K562 (cell line): ENCODE data around the gene DNAL4. TPM values are rescaled to one million over a fixed set of nuclear protein-coding genes. Genes with fewer than 3 reads are reported as not detected.
A peak's percentile ranks its signal among the peaks of the same experiment; 100 is the strongest.

ENCODE experiments used
- BRCA1 ChIP-seq, 2 experiments: fragments of 450-650 bp in 1 of 2; sonication (generic) in 1 of 2; formaldehyde crosslinking in 1 of 2; IDR thresholded peaks; 2 replicates each; pipeline versions ENCODE4 v1.5.0 to v1.6.1; 2017 to 2020; ENCODE audit warnings: mild to moderate bottlenecking in 1 of 2, missing genetic modification reagents in 1 of 2
- BRD4 ChIP-seq: fragments of 200-600 bp; sonication (generic); IDR thresholded peaks from 2 replicates; pipeline ENCODE4 v1.6.1; 2017; ENCODE audit warnings: inconsistent platforms
- DIDO1 ChIP-seq: fragments of 450-650 bp; IDR thresholded peaks from 2 replicates; pipeline ENCODE4 v1.6.1; 2016; ENCODE audit warnings: low read depth, missing biosample characterization, missing genetic modification characterization
- NR1H2 ChIP-seq: sonication (generic); formaldehyde crosslinking; IDR thresholded peaks from 2 replicates; pipeline ENCODE4 v1.4.0; 2020; ENCODE audit warnings: mild to moderate bottlenecking, missing genetic modification reagents
- POLR3A ChIP-seq: IDR thresholded peaks from 2 replicates; pipeline ENCODE4 v1.6.1; 2011; ENCODE audit warnings: borderline replicate concordance, mild to moderate bottlenecking, moderate library complexity; ENCODE audit not compliant: insufficient read length, insufficient read depth; ENCODE audit errors: extremely low read depth
- RAD21 ChIP-seq, 2 experiments: fragments of 250-450 bp in 1 of 2; fragments of 450-650 bp in 1 of 2; sonication (Bioruptor Pico) in 1 of 2; formaldehyde crosslinking in 1 of 2; IDR thresholded peaks in 1 of 2; conservative IDR thresholded peaks in 1 of 2; 2 replicates each; pipeline versions ENCODE4 v1.4.0 to v1.8.0; 2020 to 2022; ENCODE audit warnings: mild to moderate bottlenecking in 2 of 2, moderate library complexity in 1 of 2
- RBFOX2 ChIP-seq: fragments of 200-400 bp; formaldehyde crosslinking; IDR thresholded peaks from 2 replicates; pipeline ENCODE4 v1.6.1; 2017; ENCODE audit warnings: low read depth, mild to moderate bottlenecking, low read length, moderate library complexity
- SMAD4 ChIP-seq: fragments of 250-450 bp; sonication (Bioruptor Pico); conservative IDR thresholded peaks from 2 replicates; pipeline ENCODE4 v1.8.0; 2021; ENCODE audit warnings: inconsistent platforms, mild to moderate bottlenecking, moderate library complexity
- SUPT5H ChIP-seq: fragments of 450-650 bp; IDR thresholded peaks from 2 replicates; pipeline ENCODE4 v1.6.1; 2016
- TAF7 ChIP-seq: fragments of 450-650 bp; IDR thresholded peaks from 2 replicates; pipeline ENCODE4 v1.6.1; 2016; ENCODE audit warnings: missing genetic modification characterization, missing compliant biosample characterization
- TBL1XR1 ChIP-seq, 2 experiments: IDR thresholded peaks; 2 replicates each; pipeline ENCODE4 v1.6.1; 2012; ENCODE audit warnings: improper control_type of control experiment in 2 of 2, low read length in 2 of 2, mild to moderate bottlenecking in 1 of 2
- ZBTB1 ChIP-seq: sonication (generic); formaldehyde crosslinking; IDR thresholded peaks from 2 replicates; pipeline ENCODE4 v1.8.1; 2023; ENCODE audit warnings: missing genetic modification reagents, low read depth, mild to moderate bottlenecking, borderline replicate concordance
- ZBTB26 ChIP-seq: fragments of 450-650 bp; formaldehyde crosslinking; IDR thresholded peaks from 2 replicates; pipeline ENCODE4 v1.4.0; 2022; ENCODE audit warnings: missing genetic modification characterization
- ZBTB9 ChIP-seq: fragments of 450-650 bp; formaldehyde crosslinking; IDR thresholded peaks from 2 replicates; pipeline ENCODE4 v1.4.0; 2020; ENCODE audit warnings: mild to moderate bottlenecking, moderate library complexity
- ZNF12 ChIP-seq: sonication (generic); formaldehyde crosslinking; IDR thresholded peaks from 2 replicates; pipeline ENCODE4 v1.4.0; 2020; ENCODE audit warnings: mild to moderate bottlenecking, missing genetic modification reagents
- ZNF507 ChIP-seq: conservative IDR thresholded peaks from 2 replicates; pipeline ENCODE4 v1.6.1; 2017; ENCODE audit warnings: missing genetic modification characterization, missing compliant biosample characterization
- ZNF583 ChIP-seq: fragments of 250-450 bp; sonication (Bioruptor Pico); IDR thresholded peaks from 2 replicates; pipeline ENCODE4 v1.4.0; 2020
- ZNF668 ChIP-seq: fragments of 250-450 bp; sonication (Bioruptor Pico); IDR thresholded peaks from 2 replicates; pipeline ENCODE4 v1.8.0; 2022; ENCODE audit warnings: mild to moderate bottlenecking, inconsistent platforms
- polyA plus RNA-seq, 8 experiments: library from polyadenylated mRNA; depleted of rRNA in 4 of 8; stranded (reverse) in 5 of 8; unstranded in 3 of 8; fragments of >200 nt; fragmentation: Nextera tagmentation in 2 of 8; fragmentation: Illumina TruSeq in 1 of 8; extraction: Ambion mirVana in 2 of 8; extraction: Trizol in 1 of 8; gene quantifications; 2 replicates each; pipeline versions ENCODE4 v1.2.1 to v1.2.3, GENCODE V29; 2011 to 2014; ENCODE audit warnings: inconsistent platforms in 1 of 8, missing spikeins in 1 of 8
- total RNA-seq, 7 experiments: library from RNA; depleted of rRNA in 6 of 7; stranded (reverse); fragments of >200 nt in 6 of 7; fragmentation: Illumina TruSeq in 2 of 7; extraction: Trizol in 2 of 7; gene quantifications; 2 replicates each; pipeline versions ENCODE4 v1.2.1 to v1.2.3, GENCODE V29; 2011 to 2021; ENCODE audit warnings: low replicate concordance in 1 of 7
- TF ChIP-seq, protein P1 (sequence below): sonication (generic); formaldehyde crosslinking; IDR thresholded peaks from 2 replicates; pipeline ENCODE4 v1.9.0; 2022; ENCODE audit warnings: mild to moderate bottlenecking, missing genetic modification reagents
- TF ChIP-seq, protein P2 (sequence below): fragments of 450-650 bp; formaldehyde crosslinking; IDR thresholded peaks from 2 replicates; pipeline ENCODE4 v1.4.0; 2020; ENCODE audit warnings: mild to moderate bottlenecking, moderate library complexity
- TF ChIP-seq, protein P3 (sequence below): fragments of 450-650 bp; formaldehyde crosslinking; conservative IDR thresholded peaks from 2 replicates; pipeline ENCODE4 v1.4.0; 2022; ENCODE audit warnings: mild to moderate bottlenecking, missing genetic modification characterization
- TF ChIP-seq, protein P4 (sequence below): conservative IDR thresholded peaks from 2 replicates; pipeline ENCODE4 v1.6.1; 2011; ENCODE audit warnings: low read depth, mild to moderate bottlenecking, low read length; ENCODE audit not compliant: control insufficient read depth

DNAL4 gene
- total and polyA plus RNA-seq, 9 of the 15 experiments (the other 6 are each of a cell fraction or from before 2014, with no cell fraction given): 0.20 to 9.4 (median 5.2) TPM

DNA sequence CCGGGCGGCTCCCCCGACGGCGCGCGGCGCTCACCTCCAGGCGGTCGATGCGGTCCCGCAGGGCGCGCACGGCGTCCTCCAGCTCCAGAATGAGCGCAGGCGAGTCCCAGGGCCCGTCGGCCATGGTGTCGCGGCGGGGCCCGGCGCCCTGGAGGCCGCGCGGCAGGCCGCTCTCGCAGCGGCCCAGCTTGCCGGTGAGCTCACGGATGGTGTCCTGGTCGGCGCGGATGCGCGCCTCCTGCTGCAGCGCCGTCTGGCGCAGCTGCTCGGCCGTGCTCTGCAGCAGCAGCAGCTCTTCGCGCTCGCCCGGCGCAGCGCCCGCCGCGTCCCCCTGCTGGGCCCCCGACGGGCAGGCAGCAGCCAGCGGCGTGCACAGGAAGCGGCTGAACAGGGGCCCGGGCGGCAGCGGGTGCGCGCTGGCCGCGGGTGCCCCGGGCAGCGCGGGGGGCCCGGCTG, 49.3 kb upstream of the DNAL4 start (continued):
- TF ChIP-seq TBL1XR1 (IDR thresholded peaks at IDR 0.05; ENCODE audit: low read length in 2 of 2): no peak
- no peak for TF ChIP-seq SUPT5H
- no peak for TF ChIP-seq DIDO1 (tag)
- no peak for TF ChIP-seq ZNF668 (CRISPR knock-in tag)
- no peak for TF ChIP-seq ZNF507 (tag)
- TF ChIP-seq, protein P1, sequence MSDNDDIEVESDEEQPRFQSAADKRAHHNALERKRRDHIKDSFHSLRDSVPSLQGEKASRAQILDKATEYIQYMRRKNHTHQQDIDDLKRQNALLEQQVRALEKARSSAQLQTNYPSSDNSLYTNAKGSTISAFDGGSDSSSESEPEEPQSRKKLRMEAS (CRISPR knock-in tag): no peak
- TF ChIP-seq, protein P2, sequence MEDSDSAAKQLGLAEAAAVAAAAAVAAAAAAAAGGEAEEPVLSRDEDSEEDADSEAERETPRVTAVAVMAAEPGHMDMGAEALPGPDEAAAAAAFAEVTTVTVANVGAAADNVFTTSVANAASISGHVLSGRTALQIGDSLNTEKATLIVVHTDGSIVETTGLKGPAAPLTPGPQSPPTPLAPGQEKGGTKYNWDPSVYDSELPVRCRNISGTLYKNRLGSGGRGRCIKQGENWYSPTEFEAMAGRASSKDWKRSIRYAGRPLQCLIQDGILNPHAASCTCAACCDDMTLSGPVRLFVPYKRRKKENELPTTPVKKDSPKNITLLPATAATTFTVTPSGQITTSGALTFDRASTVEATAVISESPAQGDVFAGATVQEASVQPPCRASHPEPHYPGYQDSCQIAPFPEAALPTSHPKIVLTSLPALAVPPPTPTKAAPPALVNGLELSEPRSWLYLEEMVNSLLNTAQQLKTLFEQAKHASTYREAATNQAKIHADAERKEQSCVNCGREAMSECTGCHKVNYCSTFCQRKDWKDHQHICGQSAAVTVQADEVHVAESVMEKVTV: no peak
- no peak for TF ChIP-seq ZBTB26 (CRISPR knock-in tag)
- peak; percentile 60 for TF ChIP-seq RBFOX2
- no peak for TF ChIP-seq TAF7 (tag)
- TF ChIP-seq, protein P3, sequence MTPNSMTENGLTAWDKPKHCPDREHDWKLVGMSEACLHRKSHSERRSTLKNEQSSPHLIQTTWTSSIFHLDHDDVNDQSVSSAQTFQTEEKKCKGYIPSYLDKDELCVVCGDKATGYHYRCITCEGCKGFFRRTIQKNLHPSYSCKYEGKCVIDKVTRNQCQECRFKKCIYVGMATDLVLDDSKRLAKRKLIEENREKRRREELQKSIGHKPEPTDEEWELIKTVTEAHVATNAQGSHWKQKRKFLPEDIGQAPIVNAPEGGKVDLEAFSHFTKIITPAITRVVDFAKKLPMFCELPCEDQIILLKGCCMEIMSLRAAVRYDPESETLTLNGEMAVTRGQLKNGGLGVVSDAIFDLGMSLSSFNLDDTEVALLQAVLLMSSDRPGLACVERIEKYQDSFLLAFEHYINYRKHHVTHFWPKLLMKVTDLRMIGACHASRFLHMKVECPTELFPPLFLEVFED: no peak
- no peak for TF ChIP-seq ZBTB1 (CRISPR knock-in tag)
- TF ChIP-seq, protein P4, sequence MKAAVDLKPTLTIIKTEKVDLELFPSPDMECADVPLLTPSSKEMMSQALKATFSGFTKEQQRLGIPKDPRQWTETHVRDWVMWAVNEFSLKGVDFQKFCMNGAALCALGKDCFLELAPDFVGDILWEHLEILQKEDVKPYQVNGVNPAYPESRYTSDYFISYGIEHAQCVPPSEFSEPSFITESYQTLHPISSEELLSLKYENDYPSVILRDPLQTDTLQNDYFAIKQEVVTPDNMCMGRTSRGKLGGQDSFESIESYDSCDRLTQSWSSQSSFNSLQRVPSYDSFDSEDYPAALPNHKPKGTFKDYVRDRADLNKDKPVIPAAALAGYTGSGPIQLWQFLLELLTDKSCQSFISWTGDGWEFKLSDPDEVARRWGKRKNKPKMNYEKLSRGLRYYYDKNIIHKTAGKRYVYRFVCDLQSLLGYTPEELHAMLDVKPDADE: no peak
- no peak for TF ChIP-seq SMAD4 (CRISPR knock-in tag)
- TF ChIP-seq ZNF583 (CRISPR knock-in tag): no peak
- TF ChIP-seq POLR3A: no peak
- TF ChIP-seq RAD21 (CRISPR knock-in tag; conservative IDR thresholded peaks at IDR 0.05 in 1 of 2, IDR thresholded peaks at IDR 0.05 in 1 of 2): peak in 1 of 2 experiments; percentile 35; a peak in 1 of 4 replicates
- no peak for TF ChIP-seq BRD4
- TF ChIP-seq NR1H2 (CRISPR knock-in tag): no peak
- no peak for TF ChIP-seq ZBTB9 (CRISPR knock-in tag)
- TF ChIP-seq BRCA1 (IDR thresholded peaks at IDR 0.05): no peak
- TF ChIP-seq BRCA1 (CRISPR knock-in tag; IDR thresholded peaks at IDR 0.05): no peak
- no peak for TF ChIP-seq ZNF12 (CRISPR knock-in tag)
